ENCODE data around the gene PNPLA8. TPM values are rescaled to one million over a fixed set of nuclear protein-coding genes. Genes with fewer than 3 reads are reported as not detected.

The PNPLA8 gene
- total and polyA plus RNA-seq, 2 of the 4 experiments (the other 2 are of a cell fraction) = 7.0 to 14.5 TPM

- H4K20me1 ChIP-seq (ENCODE audit: insufficient read depth, low read length) = no peaks in the 10 kb centered on the region
- ChIA-PET POLR2A (ENCODE audit: unreplicated experiment) (interaction anchor here (0.5 kb wide), 1 partner anchor 27 kb away, joined by 3 read pairs; no protein-coding TSS in a partner anchor), CTCF (no interaction called here)
- no peak overlapping the region for H2BK5ac ChIP-seq (ENCODE audit: low read depth, low read length, poor library complexity, severe bottlenecking)
- no peak overlapping the region for H2AK5ac ChIP-seq (ENCODE audit: low read depth, low read length)
- no peaks in the 10 kb centered on the region for H3K79me1 ChIP-seq (ENCODE audit: low read depth in 1 of 2, low read length in 2 of 2)
- no peak overlapping the region for H3K27ac ChIP-seq (ENCODE audit: insufficient read depth, low read length)
- no peak for TF ChIP-seq MXI1 (IDR thresholded peaks at IDR 0.05; ENCODE audit: borderline replicate concordance, low read depth, low read length)
- no peak for TF ChIP-seq FOS (IDR thresholded peaks at IDR 0.05; ENCODE audit: low read depth, low read length)
- TF ChIP-seq MAFK (IDR thresholded peaks at IDR 0.05; ENCODE audit: low read depth, low read length) = no peak
- no peak for TF ChIP-seq SMC3 (IDR thresholded peaks at IDR 0.05; ENCODE audit: low read depth, low read length)
- TF ChIP-seq RCOR1 (IDR thresholded peaks at IDR 0.05; ENCODE audit: insufficient replicate concordance, low read length) = no peak
- no peak for TF ChIP-seq USF2 (IDR thresholded peaks at IDR 0.05; ENCODE audit: low read depth, low read length)
- TF ChIP-seq CHD1 (IDR thresholded peaks at IDR 0.05; ENCODE audit: low read depth, low read length) = no peak
- H3K14ac ChIP-seq (replicated peaks; ENCODE audit: low read depth, low read length) = no peak overlapping the region
- no CpG with 5 or more reads among the region's 3 CpGs for WGBS, 2 experiments (ENCODE audit: extremely low coverage in 2 of 2, insufficient read length in 1 of 2)
- H2BK120ac ChIP-seq (ENCODE audit: low read depth, low read length) = no peak overlapping the region
- no peak overlapping the region for H4K8ac ChIP-seq (ENCODE audit: low read depth in 2 of 2, low read length in 2 of 2)
- no peaks in the 10 kb centered on the region for H3K4me1 ChIP-seq (ENCODE audit: control insufficient read depth, insufficient read depth, low read length)
- no peaks in the 10 kb centered on the region for H3K27me3 ChIP-seq (ENCODE audit: control insufficient read depth, insufficient read depth, low read length)
- H2AFZ ChIP-seq (replicated peaks; ENCODE audit: low read length, poor library complexity) = no peak overlapping the region
- H4K5ac ChIP-seq (ENCODE audit: low read depth, low read length) = no peak overlapping the region
- DNase-seq (no peak), ATAC-seq (ENCODE audit: low read depth) (no peak)
- no peak overlapping the region for H3K4me3 ChIP-seq (ENCODE audit: insufficient read depth, low read depth, low read length)
- no peak overlapping the region for H3K18ac ChIP-seq (ENCODE audit: low read depth, low read length)
- no peak overlapping the region for H2BK15ac ChIP-seq (ENCODE audit: low read depth, low read length)
- intact Hi-C loops (cut with micrococcal nuclease) (no loop called here), in situ Hi-C loops (cut with MboI; ENCODE audit: low sequenced_read_pairs) (no loop called here), dilution Hi-C loops (cut with HindIII; ENCODE audit: low sequenced_read_pairs, unreplicated experiment) (no loop called here)
- no peak overlapping the region for H3K9ac ChIP-seq (ENCODE audit: low read depth, low read length)
- no peak overlapping the region for H4K91ac ChIP-seq (ENCODE audit: insufficient read depth, low read depth, low read length)
- no peak overlapping the region for H3K4me2 ChIP-seq (ENCODE audit: low read depth, low read length)
- no peak overlapping the region for H2BK20ac ChIP-seq (ENCODE audit: low read depth, low read length)
- H3K4ac ChIP-seq (ENCODE audit: low read depth, low read length) = no peak overlapping the region
- no peaks in the 10 kb centered on the region for H3K9me3 ChIP-seq (ENCODE audit: control insufficient read depth, insufficient read depth, low read length)
- H3K56ac ChIP-seq (ENCODE audit: extremely low read depth, insufficient read depth, low read length) = no peak overlapping the region
- no TSS peak for BruUV-seq (replicated peaks)
- H2AK9ac ChIP-seq (replicated peaks; ENCODE audit: low read depth, low read length, poor library complexity) = no peak overlapping the region
- no peak overlapping the region for H3K23ac ChIP-seq (ENCODE audit: low read depth, low read length)
- no peaks in the 10 kb centered on the region for H3K36me3 ChIP-seq (ENCODE audit: control insufficient read depth, insufficient read depth, low read length)
- no peaks in the 10 kb centered on the region for H3K9me1 ChIP-seq (ENCODE audit: insufficient read depth, low read length)
These were observed 7.8 kb upstream of the PNPLA8 start for GRCh38 chr7:108533712-108534111.

Data from IMR-90 (cell line).